NT2/D1 (cell line): Measurements from ENCODE around the gene EIF3K.
"Not testable (repeated sequence)": the region's sequence is repeated elsewhere in the genome, so short reads cannot be mapped to it uniquely, and the experiment has no call there.

Experiments used
- DNase-seq: peaks from one replicate; pipeline ENCODE4 v3.0.0-alpha.2; 2011; ENCODE audit warnings: low read depth, low spot score
- H3K27me3 ChIP-seq: 2 replicates; pipeline ENCODE4 v1.6.0; 2011; ENCODE audit warnings: mild to moderate bottlenecking; ENCODE audit not compliant: insufficient read length, insufficient read depth
- H3K36me3 ChIP-seq: 2 replicates; pipeline ENCODE4 v1.6.1; 2011; ENCODE audit warnings: mild to moderate bottlenecking, low read length, mixed read lengths; ENCODE audit not compliant: insufficient read depth, insufficient read length
- H3K4me1 ChIP-seq: 2 replicates; pipeline ENCODE4 v1.5.1; 2011; ENCODE audit not compliant: insufficient read depth, insufficient read length
- H3K4me3 ChIP-seq: 2 replicates; pipeline ENCODE4 v1.5.1; 2011; ENCODE audit warnings: low read depth; ENCODE audit not compliant: insufficient read length
- H3K9ac ChIP-seq: 2 replicates; pipeline ENCODE4 v1.6.0; 2011; ENCODE audit warnings: low read depth; ENCODE audit not compliant: insufficient read length
- H3K9me3 ChIP-seq: 2 replicates; pipeline ENCODE4 v1.5.1; 2011; ENCODE audit warnings: mild to moderate bottlenecking, low read length; ENCODE audit not compliant: insufficient read depth
- SUZ12 ChIP-seq: IDR thresholded peaks from 2 replicates; pipeline ENCODE4 v1.6.1; 2011; ENCODE audit not compliant: insufficient read length, insufficient read depth; ENCODE audit errors: extremely low read depth
- YY1 ChIP-seq: IDR thresholded peaks from 2 replicates; pipeline ENCODE4 v1.6.1; 2011; ENCODE audit not compliant: insufficient read length, insufficient read depth
- ZNF274 ChIP-seq: IDR thresholded peaks from 2 replicates; pipeline ENCODE4 v1.6.1; 2011; ENCODE audit warnings: mild to moderate bottlenecking, low read depth, low read length

EIF3K gene

GRCh38 chr19:38624822-38625221 lies 5.8 kb downstream of the EIF3K start:
- Histone ChIP-seq H3K4me3 (no peak overlapping the region), H3K27me3 (no peaks in the 10 kb centered on the region), H3K4me1 (peaks cover 4% of the 10 kb centered on the region), H3K9me3 (no peaks in the 10 kb centered on the region), H3K36me3 (peaks cover 79% of the 10 kb centered on the region), H3K9ac (no peak overlapping the region)
- TF ChIP-seq YY1, result no peak
- TF ChIP-seq SUZ12, result no peak
- no peak for TF ChIP-seq ZNF274
- no peak for DNase-seq

DNA sequence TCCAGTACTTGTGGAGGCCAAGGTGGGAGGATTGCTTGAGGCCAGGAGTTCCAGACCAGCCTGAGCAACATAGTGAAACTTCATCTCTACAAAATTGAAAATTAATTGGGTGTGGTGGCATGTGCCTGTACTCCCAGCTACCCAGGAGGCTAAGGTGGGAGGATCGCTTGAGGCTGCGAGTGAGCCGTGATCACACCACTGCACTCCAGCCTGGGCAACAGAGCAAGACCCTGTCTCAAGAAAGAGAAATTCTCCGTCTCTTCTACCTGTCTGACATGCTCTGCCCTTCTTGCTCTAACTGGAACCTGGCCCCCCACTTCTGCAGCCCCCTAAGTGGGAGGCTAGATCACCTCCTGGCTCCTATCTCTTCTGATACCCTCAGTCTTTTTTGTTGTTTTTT lies 7.4 kb downstream of the EIF3K start:
- DNase-seq, result no peak
- Histone ChIP-seq H3K36me3 (peaks cover 66% of the 10 kb centered on the region), H3K4me3 (no peak overlapping the region), H3K27me3 (no peaks in the 10 kb centered on the region), H3K9me3 (no peaks in the 10 kb centered on the region), H3K9ac (no peak overlapping the region), H3K4me1 (no peaks in the 10 kb centered on the region)
- TF ChIP-seq ZNF274, result no peak

- Histone ChIP-seq H3K27me3 (no peaks in the 10 kb centered on the region), H3K36me3 (peaks cover 52% of the 10 kb centered on the region), H3K9me3 (no peaks in the 10 kb centered on the region)
Observed at GRCh38 chr19:38629568-38629967, 10.6 kb downstream of the EIF3K start.

DNA sequence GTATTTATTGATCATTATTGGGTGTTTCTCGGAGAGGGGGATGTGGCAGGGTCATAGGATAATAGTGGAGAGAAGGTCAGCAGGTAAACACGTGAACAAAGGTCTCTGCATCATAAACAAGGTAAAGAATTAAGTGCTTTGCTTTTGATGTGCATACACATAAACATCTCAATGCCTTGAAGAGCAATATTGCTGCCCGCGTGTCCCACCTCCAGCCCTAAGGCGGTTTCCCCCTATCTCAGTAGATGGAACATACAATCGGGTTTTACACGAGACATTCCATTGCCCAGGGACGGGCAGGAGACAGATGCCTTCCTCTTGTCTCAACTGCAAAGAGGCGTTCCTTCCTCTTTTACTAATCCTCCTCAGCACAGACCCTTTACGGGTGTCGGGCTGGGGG lies 12.3 kb downstream of the EIF3K start:
- H3K4me3 ChIP-seq, DNase-seq, H3K9me3 ChIP-seq, H3K4me1 ChIP-seq, H3K27me3 ChIP-seq, H3K9ac ChIP-seq: not testable (repeated sequence)
- peaks cover 55% of the 10 kb centered on the region for H3K36me3 ChIP-seq

More at GRCh38 chr19:38629568-38629967, 10.6 kb downstream of the EIF3K start:
- H3K4me1 ChIP-seq, result peaks cover 2% of the 10 kb centered on the region
- no peak for DNase-seq
- TF ChIP-seq ZNF274, result no peak
- TF ChIP-seq SUZ12, result no peak
- no peak for TF ChIP-seq YY1
- H3K4me3 ChIP-seq, result no peak overlapping the region
- no peak overlapping the region for H3K9ac ChIP-seq

DNA sequence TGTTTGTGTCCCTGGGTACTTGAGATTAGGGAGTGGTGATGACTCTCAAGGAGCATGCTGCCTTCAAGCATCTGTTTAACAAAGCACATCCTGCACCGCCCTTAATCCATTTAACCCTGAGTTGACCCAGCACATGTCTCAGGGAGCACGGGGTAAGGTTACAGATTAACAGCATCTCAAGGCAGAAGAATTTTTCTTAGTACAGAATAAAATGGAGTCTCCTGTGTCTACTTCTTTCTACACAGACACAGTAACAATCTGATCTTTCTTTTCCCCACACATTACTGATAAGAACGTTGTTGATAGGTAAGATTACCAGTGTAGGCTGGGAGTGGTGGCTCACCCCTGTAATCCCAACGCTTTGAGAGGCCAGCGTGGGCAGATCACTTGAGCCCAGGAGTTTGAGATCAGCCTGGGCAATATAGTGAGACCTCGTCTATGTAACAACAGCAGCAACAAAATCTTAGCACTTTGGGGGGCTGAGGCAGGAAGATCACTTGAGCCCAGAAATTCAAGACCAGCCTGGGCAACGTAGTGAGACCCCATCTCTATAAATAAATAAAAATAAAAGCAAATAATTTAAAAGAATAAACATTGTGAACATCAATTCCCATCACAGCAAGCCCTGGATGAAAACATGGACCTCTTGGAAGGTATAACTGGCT lies 13.0 kb downstream of the EIF3K start:
- H3K27me3 ChIP-seq, H3K4me3 ChIP-seq, DNase-seq, H3K9me3 ChIP-seq, H3K4me1 ChIP-seq, H3K9ac ChIP-seq: not testable (repeated sequence)
- H3K36me3 ChIP-seq, result peaks cover 52% of the 10 kb centered on the region

- Histone ChIP-seq H3K9ac (no peak overlapping the region), H3K27me3 (no peaks in the 10 kb centered on the region), H3K9me3 (no peaks in the 10 kb centered on the region), H3K4me3 (no peak overlapping the region), H3K4me1 (peaks cover 2% of the 10 kb centered on the region), H3K36me3 (peaks cover 46% of the 10 kb centered on the region)
- no peak for DNase-seq
- TF ChIP-seq SUZ12 (no peak), YY1 (no peak), ZNF274 (no peak)
Observed at GRCh38 chr19:38632476-38633213, 13.7 kb downstream of the EIF3K start.

GRCh38 chr19:38634757-38635482 lies 15.9 kb downstream of the EIF3K start:
- Histone ChIP-seq H3K4me3 (no peak overlapping the region), H3K9me3 (no peaks in the 10 kb centered on the region), H3K27me3 (no peaks in the 10 kb centered on the region), H3K4me1 (peaks cover 2% of the 10 kb centered on the region), H3K36me3 (peaks cover 31% of the 10 kb centered on the region), H3K9ac (no peak overlapping the region)
- TF ChIP-seq ZNF274, result no peak
- TF ChIP-seq SUZ12, result no peak
- TF ChIP-seq YY1, result no peak
- DNase-seq, result no peak
